Spleen (tissue), 7 donors: Measurements from ENCODE around the gene NRXN3.

Source experiments
- CTCF ChIP-seq, 11 experiments: fragments of 200-600 bp in 7 of 11; fragments of 450-650 bp in 4 of 11; sonication (generic) in 4 of 11; IDR thresholded peaks in 8 of 11; conservative IDR thresholded peaks in 3 of 11; 1 replicate in 7 of 11; 2 replicates in 4 of 11; pipeline versions ENCODE4 v1.4.0 to v1.8.0; 2016 to 2021; ENCODE audit warnings: antibody characterized with exemption in 11 of 11, inconsistent platforms in 4 of 11, mild to moderate bottlenecking in 1 of 11
- POLR2A ChIP-seq, 3 donors: fragments of 450-650 bp; IDR thresholded peaks; one replicate each; pipeline ENCODE4 v1.5.1; 2017; ENCODE audit warnings: antibody characterized with exemption in 3 of 3, mild to moderate bottlenecking in 1 of 3
- donor health status: DM: no; HTN: no; CAD: no; lungs with moderate emphysema.
- donor health status: DM: no; HTN: no; CAD: no.
- donor health status: DM: no; HTN: no; CAD: no.

- TF ChIP-seq CTCF (IDR thresholded peaks at IDR 0.05 in 8 of 11, conservative IDR thresholded peaks at IDR 0.05 in 3 of 11) = no peak
- TF ChIP-seq POLR2A (IDR thresholded peaks at IDR 0.05) = no peak
Observed at GRCh38 chr14:79196216-79196615, 1026.0 kb downstream of the NRXN3 start.
